K562 (cell line): ENCODE measurements around the gene FAM20C. TPM values are rescaled to one million over a fixed set of nuclear protein-coding genes. Genes with fewer than 3 reads are reported as not detected.

Experiments used
- ATAC-seq: fragments of 200-7000 bp; cut with Tn5 transposase; 3 replicates; pipeline ENCODE4 v1.9.1; 2020; ENCODE audit warnings: moderate library complexity
- BruUV-seq: library from RNA; stranded (reverse); fragments of 400-500 nt; replicated peaks from 2 replicates; lab custom pipeline; 2021; lab: Mats Ljungman, UMichigan
- CTCF ChIA-PET: fragments of 300-600 bp; formaldehyde crosslinking; extraction: SDS; loops from one replicate; lab custom pipeline; 2021; ENCODE audit warnings: low intra/inter-chr PET ratio; lab: Yijun Ruan, JAX
- POLR2A ChIA-PET: fragments of 300-600, 350-650 bp; sonication (Branson Sonifier 250); formaldehyde crosslinking; extraction: SDS; loops from one replicate; lab custom pipeline; 2021; ENCODE audit warnings: antibody characterized with exemption, inconsistent platforms; lab: Yijun Ruan, JAX
- DNase-seq, 4 experiments: peaks; one replicate each; pipeline versions ENCODE4 v3.0.0 to v3.0.0-alpha.2; 2011 to 2018; ENCODE audit warnings: low spot score in 3 of 4, mixed read lengths in 3 of 4; ENCODE audit errors: extremely low read depth in 1 of 4
- FAIRE-seq: peaks from 2 replicates; lab custom pipeline; 2011; peaks lifted over from hg19 to GRCh38; lab: Jason Lieb, UNC
- H2AFZ ChIP-seq: 2 replicates; pipeline ENCODE4 v1.6.0; 2011; ENCODE audit warnings: low read depth, low read length, control low read depth, inconsistent platforms
- H3K27ac ChIP-seq: fragments of 200-600 bp; 3 replicates; pipeline ENCODE4 v1.8.0; 2011; ENCODE audit warnings: low read depth, mild to moderate bottlenecking, control low read depth, inconsistent platforms, low read length, moderate library complexity, mixed read lengths; ENCODE audit errors: extremely low read depth
- H3K27me3 ChIP-seq, 2 experiments: fragments of 300-600 bp in 1 of 2; 2 replicates in 1 of 2; 3 replicates in 1 of 2; pipeline versions ENCODE4 v1.6.0 to v1.8.0; 2011; ENCODE audit warnings: inconsistent platforms in 2 of 2, low read length in 2 of 2, mild to moderate bottlenecking in 1 of 2, mixed read lengths in 1 of 2, moderate library complexity in 1 of 2; ENCODE audit not compliant: control insufficient read depth in 2 of 2, insufficient read depth in 2 of 2
- H3K36me3 ChIP-seq: fragments of 300-600 bp; 3 replicates; pipeline ENCODE4 v1.8.0; 2011; ENCODE audit warnings: mild to moderate bottlenecking, low read length, inconsistent platforms; ENCODE audit not compliant: control insufficient read depth, insufficient read depth
- H3K4me1 ChIP-seq, 2 experiments: fragments of 200-600 bp in 1 of 2; replicated peaks in 1 of 2; 2 replicates in 1 of 2; 3 replicates in 1 of 2; pipeline versions ENCODE4 v1.5.1 to v1.8.0; 2011; ENCODE audit warnings: inconsistent platforms in 2 of 2, low read length in 2 of 2, mild to moderate bottlenecking in 1 of 2, mixed read lengths in 1 of 2, moderate library complexity in 1 of 2; ENCODE audit not compliant: control insufficient read depth in 2 of 2, insufficient read depth in 2 of 2
- H3K4me2 ChIP-seq: 2 replicates; pipeline ENCODE4 v1.6.1; 2011; ENCODE audit warnings: low read length, control low read depth, inconsistent platforms, mixed read lengths; ENCODE audit not compliant: insufficient read depth
- H3K4me3 ChIP-seq: fragments of 200-600 bp; sonication (generic), shearing (Covaris generic); 2 replicates; pipeline ENCODE4 v1.5.1; 2016; ENCODE audit warnings: control low read depth, inconsistent platforms
- H3K79me2 ChIP-seq: fragments of 200-600 bp; 3 replicates; pipeline ENCODE4 v1.8.0; 2011; ENCODE audit warnings: low read length, inconsistent platforms; ENCODE audit not compliant: control insufficient read depth, insufficient read depth
- H3K9ac ChIP-seq, 2 experiments: 2 replicates each; pipeline versions ENCODE4 v1.6.0 to v1.6.1; 2011; ENCODE audit warnings: low read depth in 2 of 2, low read length in 2 of 2, control low read depth in 1 of 2, inconsistent platforms in 1 of 2, mild to moderate bottlenecking in 1 of 2, mixed read lengths in 1 of 2; ENCODE audit not compliant: insufficient read depth in 1 of 2
- H3K9me1 ChIP-seq: one replicate; pipeline ENCODE4 v1.6.0; 2011; ENCODE audit warnings: inconsistent platforms, mild to moderate bottlenecking, low read length, moderate library complexity; ENCODE audit not compliant: control insufficient read depth, insufficient read depth
- H3K9me3 ChIP-seq: replicated peaks from 2 replicates; pipeline ENCODE4 v1.5.1; 2011; ENCODE audit warnings: low read depth, low read length, inconsistent platforms; ENCODE audit not compliant: control insufficient read depth, insufficient read depth
- H4K20me1 ChIP-seq: replicated peaks from 2 replicates; pipeline ENCODE4 v1.6.1; 2011; ENCODE audit warnings: low read length, inconsistent platforms, mixed read lengths; ENCODE audit not compliant: control insufficient read depth, insufficient read depth
- MAFF ChIP-seq: IDR thresholded peaks from 2 replicates; pipeline ENCODE4 v1.6.1; 2012; ENCODE audit warnings: low read length, improper control_type of control experiment
- MEF2D ChIP-seq: conservative IDR thresholded peaks from 2 replicates; pipeline ENCODE4 v1.6.1; 2016; ENCODE audit warnings: low read depth, missing genetic modification characterization, missing compliant biosample characterization
- SRSF1 ChIP-seq: fragments of 200-400 bp; formaldehyde crosslinking; IDR thresholded peaks from 2 replicates; pipeline ENCODE4 v1.6.1; 2017; ENCODE audit warnings: mild to moderate bottlenecking, low read depth, low read length, moderate library complexity
- TFE3 ChIP-seq: fragments of 450-650 bp; formaldehyde crosslinking; IDR thresholded peaks from 2 replicates; pipeline ENCODE4 v1.4.0; 2020; ENCODE audit warnings: mild to moderate bottlenecking, mixed read lengths
- ZNF280B ChIP-seq: fragments of 250-450 bp; sonication (Bioruptor Pico); IDR thresholded peaks from 2 replicates; pipeline ENCODE4 v1.5.1; 2021; ENCODE audit warnings: mild to moderate bottlenecking
- ZNF561 ChIP-seq: fragments of 450-650 bp; formaldehyde crosslinking; conservative IDR thresholded peaks from 2 replicates; pipeline ENCODE4 v1.4.0; 2020; ENCODE audit warnings: mild to moderate bottlenecking, moderate library complexity
- ZNF740 ChIP-seq, 3 experiments: fragments of 200-800 bp in 1 of 3; sonication (Bioruptor generic) in 1 of 3; sonication (generic) in 1 of 3; formaldehyde crosslinking in 1 of 3; IDR thresholded peaks; 2 replicates each; pipeline versions ENCODE4 v1.6.1 to v1.8.0; 2016 to 2022; ENCODE audit warnings: mild to moderate bottlenecking in 2 of 3, missing compliant biosample characterization in 2 of 3, missing genetic modification characterization in 2 of 3, missing genetic modification reagents in 1 of 3
- WGBS: fragments of 100-300 bp; shearing (Covaris generic); methylation state at CpG from one replicate; pipeline ENCODE4 v1.1.6; 2016; ENCODE audit warnings: low coverage, mixed read lengths; ENCODE audit not compliant: insufficient coverage; ENCODE audit errors: missing lambda C conversion rate; 5-methylcytosine and 5-hydroxymethylcytosine counted together
- in situ Hi-C: fragments of 300-500 bp; cut with MboI; formaldehyde crosslinking; loops from 4 replicates; pipeline ENCODE4 v1.15.0; 2018; ENCODE audit warnings: inconsistent platforms, mixed read lengths
- intact Hi-C: fragments of 100-400 bp; cut with micrococcal nuclease; formaldehyde crosslinking; loops from 2 replicates; pipeline ENCODE4 v1.14.2; 2022
- polyA plus RNA-seq, 8 experiments: library from polyadenylated mRNA; depleted of rRNA in 4 of 8; stranded (reverse) in 5 of 8; unstranded in 3 of 8; fragments of >200 nt; fragmentation: Nextera tagmentation in 2 of 8; fragmentation: Illumina TruSeq in 1 of 8; extraction: Ambion mirVana in 2 of 8; extraction: Trizol in 1 of 8; gene quantifications; 2 replicates each; pipeline versions ENCODE4 v1.2.1 to v1.2.3, GENCODE V29; 2011 to 2014; ENCODE audit warnings: inconsistent platforms in 1 of 8, missing spikeins in 1 of 8
- total RNA-seq, 7 experiments: library from RNA; depleted of rRNA in 6 of 7; stranded (reverse); fragments of >200 nt in 6 of 7; fragmentation: Illumina TruSeq in 2 of 7; extraction: Trizol in 2 of 7; gene quantifications; 2 replicates each; pipeline versions ENCODE4 v1.2.1 to v1.2.3, GENCODE V29; 2011 to 2021; ENCODE audit warnings: low replicate concordance in 1 of 7
- TF ChIP-seq, protein P1 (sequence below): sonication (generic); IDR thresholded peaks from 2 replicates; pipeline ENCODE4 v1.6.1; 2016

The FAM20C gene
- total and polyA plus RNA-seq, 9 of the 15 experiments (the other 6 are each of a cell fraction or from before 2014, with no cell fraction given): 0.09 TPM; not detected in 8

- in situ Hi-C loops: no loop called here
- Histone ChIP-seq H3K9me3 (peaks cover 12% of the 10 kb centered on the region), H3K36me3 (no peaks in the 10 kb centered on the region), H3K27me3 (peaks cover 3 to 31% of the 10 kb centered on the region in 2 experiments; a peak in 3 of 5 replicates), H3K27ac (no peak overlapping the region), H2AFZ (no peak overlapping the region), H3K4me2 (no peak overlapping the region), H3K9ac (no peak overlapping the region), H3K4me3 (no peak overlapping the region), H3K79me2 (no peaks in the 10 kb centered on the region), H4K20me1 (no peaks in the 10 kb centered on the region), H3K9me1 (no peaks in the 10 kb centered on the region), H3K4me1 (peaks cover 0 to 20% of the 10 kb centered on the region in 2 experiments; a peak in 2 of 5 replicates)
- DNase-seq: no peak
- FAIRE-seq: no peak
- POLR2A ChIA-PET: interaction anchor here (0.8 kb wide), 1 partner anchor 12 kb away, joined by 4 read pairs; no protein-coding TSS in a partner anchor
- 6% methylated on average over 24 of the region's 25 CpGs for WGBS
- no TSS peak for BruUV-seq
- intact Hi-C loops: no loop called here
- CTCF ChIA-PET: interaction anchor here (0.6 to 1.2 kb wide), 4 partner anchors 8 to 911 kb away, joined by 3 to 5 read pairs (median 4); no protein-coding TSS in a partner anchor
- ATAC-seq: no peak
- TF ChIP-seq ZNF280B (CRISPR knock-in tag) (no peak), ZNF740 (CRISPR knock-in tag; IDR thresholded peaks at IDR 0.05) (no peak), ZNF740 (tag; IDR thresholded peaks at IDR 0.05) (no peak), ZNF561 (CRISPR knock-in tag) (no peak), MAFF (no peak), MEF2D (tag) (no peak), SRSF1 (no peak), TFE3 (no peak)
- TF ChIP-seq, protein P1, sequence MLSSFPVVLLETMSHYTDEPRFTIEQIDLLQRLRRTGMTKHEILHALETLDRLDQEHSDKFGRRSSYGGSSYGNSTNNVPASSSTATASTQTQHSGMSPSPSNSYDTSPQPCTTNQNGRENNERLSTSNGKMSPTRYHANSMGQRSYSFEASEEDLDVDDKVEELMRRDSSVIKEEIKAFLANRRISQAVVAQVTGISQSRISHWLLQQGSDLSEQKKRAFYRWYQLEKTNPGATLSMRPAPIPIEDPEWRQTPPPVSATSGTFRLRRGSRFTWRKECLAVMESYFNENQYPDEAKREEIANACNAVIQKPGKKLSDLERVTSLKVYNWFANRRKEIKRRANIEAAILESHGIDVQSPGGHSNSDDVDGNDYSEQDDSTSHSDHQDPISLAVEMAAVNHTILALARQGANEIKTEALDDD: no peak
Measured at GRCh38 chr7:265192-265997, 73.0 kb downstream of the FAM20C start.
